IPS-20b (cell line): ENCODE results near the gene CKS2.

Experiments used
- H3K27ac ChIP-seq: one replicate; pipeline ENCODE4 v1.5.1; 2013; ENCODE audit warnings: low read length
- H3K27me3 ChIP-seq: 2 replicates; pipeline ENCODE4 v1.6.1; 2013; ENCODE audit warnings: mild to moderate bottlenecking, low read length, inconsistent platforms; ENCODE audit not compliant: insufficient read depth
- H3K36me3 ChIP-seq: 2 replicates; pipeline ENCODE4 v1.6.1; 2013; ENCODE audit warnings: low read depth, mild to moderate bottlenecking, inconsistent platforms, low read length, moderate library complexity; ENCODE audit not compliant: insufficient read depth
- H3K4me1 ChIP-seq: 2 replicates; pipeline ENCODE4 v1.6.1; 2013; ENCODE audit warnings: mild to moderate bottlenecking, control low read depth, inconsistent platforms, low read length, moderate library complexity; ENCODE audit not compliant: insufficient read depth
- H3K4me3 ChIP-seq: 2 replicates; pipeline ENCODE4 v1.5.1; 2013; ENCODE audit warnings: mild to moderate bottlenecking, low read length, inconsistent platforms
- H3K9ac ChIP-seq: 2 replicates; pipeline ENCODE4 v1.6.1; 2013; ENCODE audit warnings: low read depth, mild to moderate bottlenecking, inconsistent platforms, low read length, moderate library complexity
- H3K9me3 ChIP-seq: 2 replicates; pipeline ENCODE4 v1.6.1; 2013; ENCODE audit warnings: mild to moderate bottlenecking, low read depth, low read length, inconsistent platforms; ENCODE audit not compliant: insufficient read depth

Gene CKS2

GRCh38 chr9:89352874-89353649 is 42.1 kb downstream of the CKS2 start:
- no peak overlapping the region for H3K4me3 ChIP-seq
- no peaks in the 10 kb centered on the region for H3K4me1 ChIP-seq
- no peak overlapping the region for H3K27ac ChIP-seq
- no peaks in the 10 kb centered on the region for H3K27me3 ChIP-seq
- H3K9ac ChIP-seq = no peak overlapping the region
- peaks cover 100% of the 10 kb centered on the region for H3K36me3 ChIP-seq
- H3K9me3 ChIP-seq = no peaks in the 10 kb centered on the region

GRCh38 chr9:89353989-89354388 is 43.0 kb downstream of the CKS2 start:
- Histone ChIP-seq H3K27me3 (no peaks in the 10 kb centered on the region), H3K27ac (no peak overlapping the region), H3K4me1 (no peaks in the 10 kb centered on the region), H3K9me3 (no peaks in the 10 kb centered on the region), H3K9ac (no peak overlapping the region), H3K36me3 (peaks cover 100% of the 10 kb centered on the region), H3K4me3 (no peak overlapping the region)

- Histone ChIP-seq H3K27me3 (no peaks in the 10 kb centered on the region), H3K4me3 (no peak overlapping the region), H3K4me1 (no peaks in the 10 kb centered on the region), H3K9ac (no peak overlapping the region), H3K36me3 (peaks cover 100% of the 10 kb centered on the region), H3K9me3 (no peaks in the 10 kb centered on the region), H3K27ac (no peak overlapping the region)
Measured at GRCh38 chr9:89354471-89354870, 43.5 kb downstream of the CKS2 start.

DNA sequence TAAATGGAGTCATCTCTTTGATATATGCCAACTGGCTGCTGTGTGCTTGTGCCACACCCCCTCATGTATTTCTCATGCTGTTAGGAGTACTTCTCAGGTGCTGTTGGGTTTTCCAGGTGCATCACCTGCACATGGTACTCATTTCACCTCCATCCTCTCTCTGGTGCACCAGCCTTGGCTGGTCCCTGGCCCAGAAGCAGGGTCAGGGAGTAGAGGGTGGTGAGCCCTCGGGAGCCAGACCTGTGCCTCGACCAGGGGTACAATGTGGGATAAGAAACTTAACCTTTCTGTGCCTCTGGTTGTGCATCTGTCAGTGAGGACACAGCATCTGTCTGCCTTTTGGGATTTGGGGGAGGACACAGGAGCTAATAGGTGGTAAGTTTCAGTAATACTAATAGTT is 45.8 kb downstream of the CKS2 start:
- Histone ChIP-seq H3K4me1 (no peaks in the 10 kb centered on the region), H3K36me3 (peaks cover 100% of the 10 kb centered on the region)

DNA sequence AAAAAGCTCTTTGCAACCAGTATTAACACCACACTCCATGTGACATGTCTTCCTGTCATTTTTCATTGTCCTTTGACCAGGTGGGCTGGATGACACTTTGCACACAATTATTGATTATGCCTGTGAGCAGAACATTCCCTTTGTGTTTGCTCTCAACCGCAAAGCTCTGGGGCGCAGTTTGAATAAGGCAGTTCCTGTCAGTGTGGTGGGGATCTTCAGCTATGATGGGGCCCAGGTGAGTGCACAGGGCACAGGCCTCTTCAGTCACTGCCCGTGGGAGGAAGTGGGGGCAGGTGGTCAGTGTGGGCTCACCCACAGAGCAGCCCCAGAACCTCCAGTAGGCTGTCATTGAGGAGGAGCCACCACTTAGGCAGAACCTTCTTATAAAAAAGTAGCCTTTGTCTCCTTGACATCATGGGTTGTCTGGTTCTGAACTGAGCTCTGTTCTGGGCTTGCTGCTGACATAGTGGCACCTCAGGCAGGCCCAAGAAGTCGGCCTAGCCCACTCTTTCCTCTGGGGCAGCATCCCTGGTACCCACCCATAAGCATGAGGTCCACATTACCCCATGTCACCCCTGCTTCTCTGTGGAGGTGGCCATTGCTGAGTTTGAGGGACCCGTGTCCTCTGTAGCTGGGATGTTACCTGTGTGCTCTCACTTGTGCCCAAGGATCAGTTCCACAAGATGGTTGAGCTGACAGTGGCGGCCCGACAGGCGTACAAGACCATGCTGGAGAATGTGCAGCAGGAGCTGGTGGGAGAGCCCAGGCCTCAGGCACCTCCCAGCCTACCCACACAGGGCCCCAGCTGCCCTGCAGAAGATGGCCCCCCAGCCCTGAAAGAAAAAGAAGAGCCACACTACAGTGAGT is 46.6 kb downstream of the CKS2 start:
- Histone ChIP-seq H3K9ac (no peak overlapping the region), H3K4me3 (no peak overlapping the region), H3K27ac (no peak overlapping the region), H3K27me3 (no peaks in the 10 kb centered on the region), H3K4me1 (no peaks in the 10 kb centered on the region), H3K36me3 (peaks cover 100% of the 10 kb centered on the region), H3K9me3 (no peaks in the 10 kb centered on the region)

More for the DNA sequence above, 45.8 kb downstream of the CKS2 start:
- Histone ChIP-seq H3K27me3 (no peaks in the 10 kb centered on the region), H3K27ac (no peak overlapping the region), H3K9me3 (no peaks in the 10 kb centered on the region), H3K9ac (no peak overlapping the region), H3K4me3 (no peak overlapping the region)

- no peak overlapping the region for H3K9ac ChIP-seq
- no peak overlapping the region for H3K4me3 ChIP-seq
- H3K27me3 ChIP-seq = no peaks in the 10 kb centered on the region
- H3K9me3 ChIP-seq = no peaks in the 10 kb centered on the region
- peaks cover 94% of the 10 kb centered on the region for H3K36me3 ChIP-seq
- no peak overlapping the region for H3K27ac ChIP-seq
- H3K4me1 ChIP-seq = no peaks in the 10 kb centered on the region
Measured at GRCh38 chr9:89358376-89358916, 47.5 kb downstream of the CKS2 start.

GRCh38 chr9:89358985-89359384 is 48.0 kb downstream of the CKS2 start:
- Histone ChIP-seq H3K4me1 (no peaks in the 10 kb centered on the region), H3K36me3 (peaks cover 93% of the 10 kb centered on the region), H3K4me3 (no peak overlapping the region), H3K27ac (no peak overlapping the region), H3K27me3 (no peaks in the 10 kb centered on the region), H3K9ac (no peak overlapping the region), H3K9me3 (no peaks in the 10 kb centered on the region)

DNA sequence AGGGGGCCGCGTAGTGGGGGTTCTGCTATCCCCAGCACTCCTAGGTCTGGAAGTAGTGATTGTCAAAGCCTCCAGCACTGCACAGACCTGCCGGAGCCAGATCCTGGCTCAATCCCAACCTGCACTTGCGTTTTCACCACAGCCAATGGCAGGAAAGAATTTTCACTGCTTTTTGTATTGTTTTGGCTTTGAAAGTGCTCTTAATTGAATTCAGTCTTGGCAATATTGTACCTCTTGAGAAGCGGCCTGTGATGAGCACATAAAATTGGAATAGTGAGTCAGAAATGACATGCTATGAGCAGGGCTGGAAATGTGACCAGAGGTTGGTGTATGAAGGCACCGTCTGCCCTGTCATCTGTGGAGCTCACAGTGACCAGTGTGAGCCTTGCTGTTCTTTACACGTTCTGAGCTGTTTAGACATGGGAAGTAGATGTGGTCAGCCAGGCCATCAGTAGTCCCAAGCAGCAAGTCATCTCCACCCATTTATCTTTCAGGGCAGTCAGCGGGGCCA is 48.8 kb downstream of the CKS2 start:
- H3K27ac ChIP-seq = no peak overlapping the region

DNA sequence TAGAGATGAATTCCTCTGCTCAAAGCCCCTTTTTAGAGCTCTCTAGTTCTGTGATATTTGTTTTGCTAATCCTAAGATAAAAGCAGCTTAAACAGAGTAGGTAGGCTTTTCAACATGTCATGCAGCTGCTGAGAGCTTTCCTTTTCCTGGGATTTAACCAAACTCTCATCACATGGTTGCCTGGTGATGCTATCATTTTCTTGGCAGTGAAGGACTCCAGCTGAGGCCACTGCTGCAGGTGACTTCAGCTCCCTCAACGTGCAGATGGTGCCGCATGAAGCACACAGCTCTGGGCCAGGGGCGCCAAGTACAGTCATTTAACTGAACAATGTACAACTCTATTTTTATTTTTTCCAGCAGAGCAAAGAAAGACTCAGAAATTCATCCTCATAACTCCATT is 49.5 kb downstream of the CKS2 start:
- Histone ChIP-seq H3K4me3 (no peak overlapping the region), H3K27ac (no peak overlapping the region), H3K36me3 (peaks cover 78% of the 10 kb centered on the region)

More for the DNA sequence above, 48.8 kb downstream of the CKS2 start:
- H3K27me3 ChIP-seq = no peaks in the 10 kb centered on the region
- no peak overlapping the region for H3K4me3 ChIP-seq
- no peak overlapping the region for H3K9ac ChIP-seq
- H3K9me3 ChIP-seq = no peaks in the 10 kb centered on the region
- H3K36me3 ChIP-seq = peaks cover 85% of the 10 kb centered on the region
- no peaks in the 10 kb centered on the region for H3K4me1 ChIP-seq

GRCh38 chr9:89361031-89361430 is 50.0 kb downstream of the CKS2 start:
- H3K4me1 ChIP-seq = no peaks in the 10 kb centered on the region
- H3K27me3 ChIP-seq = no peaks in the 10 kb centered on the region
- H3K9me3 ChIP-seq = no peaks in the 10 kb centered on the region
- no peak overlapping the region for H3K27ac ChIP-seq
- no peak overlapping the region for H3K4me3 ChIP-seq
- H3K36me3 ChIP-seq = peaks cover 73% of the 10 kb centered on the region
- H3K9ac ChIP-seq = no peak overlapping the region

More for the DNA sequence above, 49.5 kb downstream of the CKS2 start:
- H3K4me1 ChIP-seq = no peaks in the 10 kb centered on the region
- H3K27me3 ChIP-seq = no peaks in the 10 kb centered on the region
- H3K9me3 ChIP-seq = no peaks in the 10 kb centered on the region
- no peak overlapping the region for H3K9ac ChIP-seq

DNA sequence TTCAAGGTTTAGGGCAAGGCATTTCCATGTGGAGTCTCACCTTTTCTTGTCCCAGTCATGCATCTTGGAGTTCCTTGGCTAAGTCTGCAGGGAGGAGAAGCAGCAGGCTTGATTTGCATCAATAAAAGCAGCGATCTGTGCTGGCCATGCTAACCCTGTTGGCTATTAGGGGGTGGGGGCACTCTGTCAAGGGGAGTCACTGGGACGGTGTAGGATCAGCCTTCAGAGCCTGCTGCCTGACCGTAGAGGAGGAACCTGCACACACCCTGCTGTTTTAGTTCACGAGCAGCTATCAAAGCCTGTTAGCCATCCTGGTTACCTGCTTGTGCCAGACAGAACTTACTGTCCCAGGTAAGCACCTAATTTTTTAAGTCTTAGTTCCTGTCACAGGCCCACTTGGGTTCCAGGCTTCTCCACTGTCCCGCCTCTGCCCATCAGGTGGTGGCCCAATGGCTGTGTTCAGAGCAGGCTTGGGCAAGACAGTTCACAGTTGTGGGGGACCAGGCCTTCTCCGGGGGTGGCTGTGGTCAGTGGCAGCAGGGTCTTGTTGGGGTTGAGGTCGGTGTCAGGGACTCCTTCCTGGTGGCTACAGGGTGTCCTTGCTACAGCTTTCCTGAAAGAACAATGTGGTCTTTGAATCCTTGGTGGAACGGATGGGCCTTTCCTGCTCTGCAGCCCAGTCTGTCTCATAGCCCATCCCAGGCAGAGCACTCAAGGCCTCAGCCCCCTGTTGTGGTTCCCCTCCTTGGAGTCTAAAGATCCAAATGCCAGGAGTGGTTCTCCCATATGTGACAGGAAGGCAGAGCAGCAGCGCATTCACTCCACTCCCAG is 51.0 kb downstream of the CKS2 start:
- Histone ChIP-seq H3K36me3 (peaks cover 63% of the 10 kb centered on the region), H3K4me3 (no peak overlapping the region), H3K9me3 (no peaks in the 10 kb centered on the region), H3K27ac (no peak overlapping the region), H3K27me3 (no peaks in the 10 kb centered on the region), H3K4me1 (no peaks in the 10 kb centered on the region), H3K9ac (no peak overlapping the region)
